Liver (tissue), 9 donors: Measurements from ENCODE around the gene ZW10. TPM values are rescaled to one million over a fixed set of nuclear protein-coding genes. Genes with fewer than 3 reads are reported as not detected.

ENCODE experiments used
- DNase-seq: peaks from one replicate; pipeline ENCODE4 v3.0.0-alpha.2; 2017; ENCODE audit warnings: low spot score
- H3K27ac ChIP-seq, 2 donors: one replicate each; pipeline ENCODE4 v1.7.0; 2013; ENCODE audit warnings: inconsistent platforms in 2 of 2, low read length in 2 of 2, control low read depth in 1 of 2, low read depth in 1 of 2, mild to moderate bottlenecking in 1 of 2
- H3K27me3 ChIP-seq, 4 donors: one replicate each; pipeline versions ENCODE4 v1.6.1 to v1.7.0; 2013; ENCODE audit warnings: low read length in 3 of 4, inconsistent platforms in 1 of 4, mild to moderate bottlenecking in 1 of 4, moderate library complexity in 1 of 4; ENCODE audit not compliant: control insufficient read depth in 4 of 4, insufficient read depth in 4 of 4
- H3K36me3 ChIP-seq, 4 donors: one replicate each; pipeline versions ENCODE4 v1.6.1 to v1.7.0; 2013; ENCODE audit warnings: low read length in 3 of 4, mild to moderate bottlenecking in 3 of 4, low read depth in 1 of 4, moderate library complexity in 1 of 4; ENCODE audit not compliant: control insufficient read depth in 4 of 4, insufficient read depth in 3 of 4
- H3K4me1 ChIP-seq, 4 donors: one replicate each; pipeline versions ENCODE4 v1.6.1 to v1.7.0; 2013; ENCODE audit warnings: low read length in 3 of 4, mild to moderate bottlenecking in 3 of 4, moderate library complexity in 1 of 4; ENCODE audit not compliant: control insufficient read depth in 4 of 4, insufficient read depth in 4 of 4
- H3K4me3 ChIP-seq, 3 donors: one replicate each; pipeline versions ENCODE4 v1.6.1 to v1.7.0; 2013; ENCODE audit warnings: low read length in 3 of 3, control low read depth in 1 of 3, low read depth in 1 of 3, mild to moderate bottlenecking in 1 of 3
- H3K9ac ChIP-seq, 2 donors: one replicate each; pipeline ENCODE4 v1.7.0; 2013; ENCODE audit warnings: low read length in 2 of 2, mild to moderate bottlenecking in 2 of 2, moderate library complexity in 2 of 2, control low read depth in 1 of 2, low read depth in 1 of 2
- H3K9me3 ChIP-seq, 4 donors: one replicate each; pipeline versions ENCODE4 v1.6.1 to v1.7.0; 2013; ENCODE audit warnings: low read length in 3 of 4; ENCODE audit not compliant: control insufficient read depth in 4 of 4
- FOXA2 ChIP-seq: IDR thresholded peaks from 2 replicates; pipeline ENCODE4 v1.6.1; 2016; ENCODE audit warnings: antibody characterized with exemption
- GABPA ChIP-seq, 2 donors: IDR thresholded peaks in 1 of 2; conservative IDR thresholded peaks in 1 of 2; 2 replicates each; pipeline ENCODE4 v1.6.1; 2016; ENCODE audit warnings: antibody characterized with exemption in 2 of 2, mild to moderate bottlenecking in 1 of 2, moderate library complexity in 1 of 2
- HNF4A ChIP-seq, 2 donors: conservative IDR thresholded peaks; 2 replicates each; pipeline ENCODE4 v1.6.1; 2016; ENCODE audit warnings: antibody characterized with exemption in 2 of 2, mild to moderate bottlenecking in 2 of 2
- HNF4G ChIP-seq: IDR thresholded peaks from 2 replicates; pipeline ENCODE4 v1.6.1; 2016; ENCODE audit warnings: antibody characterized with exemption
- JUND ChIP-seq, 2 donors: IDR thresholded peaks; 2 replicates each; pipeline ENCODE4 v1.6.1; 2016; ENCODE audit warnings: antibody characterized with exemption in 2 of 2
- NR2F2 ChIP-seq: IDR thresholded peaks from 2 replicates; pipeline ENCODE4 v1.6.1; 2016; ENCODE audit warnings: antibody characterized with exemption
- RAD21 ChIP-seq, 2 donors: IDR thresholded peaks; 2 replicates each; pipeline ENCODE4 v1.6.1; 2016; ENCODE audit warnings: antibody characterized with exemption in 2 of 2, mild to moderate bottlenecking in 2 of 2
- RXRA ChIP-seq, 2 donors: IDR thresholded peaks; 2 replicates each; pipeline ENCODE4 v1.6.1; 2017 to 2018; ENCODE audit warnings: antibody characterized with exemption in 2 of 2, mild to moderate bottlenecking in 1 of 2
- SP1 ChIP-seq: IDR thresholded peaks from 2 replicates; pipeline ENCODE4 v1.6.1; 2018; ENCODE audit warnings: antibody characterized with exemption, mild to moderate bottlenecking
- TAF1 ChIP-seq: conservative IDR thresholded peaks from 2 replicates; pipeline ENCODE4 v1.6.1; 2016; ENCODE audit warnings: antibody characterized with exemption, mild to moderate bottlenecking
- WGBS: extraction: QIAGEN DNeasy Blood & Tissue Kit; methylation state at CpG from one replicate; pipeline ENCODE4 v1.1.7; 2013; 5-methylcytosine and 5-hydroxymethylcytosine counted together
- polyA plus RNA-seq, 2 donors: library from polyadenylated mRNA; stranded (reverse) in 1 of 2; unstranded in 1 of 2; fragments of 200-250 nt in 1 of 2; fragments of >200 nt in 1 of 2; fragmentation: Nextera tagmentation in 1 of 2; extraction: Ambion mirVana in 1 of 2; gene quantifications; one replicate each; pipeline versions ENCODE4 v1.2.1 to v1.2.3, GENCODE V29; 2013 to 2015
- total RNA-seq, 2 donors: library from RNA; depleted of rRNA; stranded (reverse); fragments of >200 nt; gene quantifications; one replicate each; pipeline ENCODE4 v1.2.3, GENCODE V29; 2014
- TF ChIP-seq, protein P1 (sequence below): IDR thresholded peaks from 2 replicates; pipeline ENCODE4 v1.6.1; 2016; ENCODE audit warnings: antibody characterized with exemption, mild to moderate bottlenecking
- TF ChIP-seq, protein P2 (sequence below): IDR thresholded peaks from 2 replicates; pipeline ENCODE4 v1.6.1; 2016; ENCODE audit warnings: antibody characterized with exemption
- TF ChIP-seq, protein P3 (sequence below): fragments of 150-350 bp; IDR thresholded peaks from 2 replicates; pipeline ENCODE4 v1.5.1; 2017; ENCODE audit warnings: improper control_type of control experiment, low read depth, low read length; ENCODE audit not compliant: missing input control
- donor health status: healthy.
- donor health status: healthy.
- donor health status: healthy.
- donor health status: healthy.
- donor health status: healthy.

Gene ZW10
- total and polyA plus RNA-seq, 4 donors, result 3.7 to 16.8 (median 9.3) TPM

DNA sequence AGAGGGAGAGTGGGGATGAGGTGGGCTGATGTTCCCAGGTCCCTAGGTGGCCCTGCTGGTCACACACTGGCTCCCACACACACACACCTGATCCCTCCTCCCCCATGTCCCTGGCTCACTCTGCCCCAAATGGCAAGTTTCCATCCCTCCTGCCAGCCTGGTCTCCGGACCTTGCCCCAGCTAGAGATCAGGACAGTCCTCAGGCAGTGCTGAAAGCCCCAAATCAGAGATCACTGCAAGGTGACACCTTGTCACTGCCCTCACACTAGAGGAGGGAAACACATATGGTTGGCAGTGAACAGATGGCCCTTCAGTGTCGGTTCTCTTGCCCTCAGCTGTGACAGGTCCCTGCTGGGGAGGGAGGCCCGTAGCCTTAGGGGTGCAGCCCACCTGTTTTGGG is 75.0 kb downstream of the ZW10 start:
- no peaks in the 10 kb centered on the region for H3K27me3 ChIP-seq
- H3K27ac ChIP-seq, result no peak overlapping the region
- WGBS, result 43% methylated on average over 3 of the region's 3 CpGs
- peak; percentile 88 to 89 for TF ChIP-seq HNF4A (conservative IDR thresholded peaks at IDR 0.05)
- TF ChIP-seq HNF4G, result peak; percentile 59
- TF ChIP-seq RAD21 (IDR thresholded peaks at IDR 0.05), result peak in 1 of 2 donors; percentile 32
- TF ChIP-seq RXRA (IDR thresholded peaks at IDR 0.05), result peak; percentile 76 to 78
- TF ChIP-seq, protein P1, sequence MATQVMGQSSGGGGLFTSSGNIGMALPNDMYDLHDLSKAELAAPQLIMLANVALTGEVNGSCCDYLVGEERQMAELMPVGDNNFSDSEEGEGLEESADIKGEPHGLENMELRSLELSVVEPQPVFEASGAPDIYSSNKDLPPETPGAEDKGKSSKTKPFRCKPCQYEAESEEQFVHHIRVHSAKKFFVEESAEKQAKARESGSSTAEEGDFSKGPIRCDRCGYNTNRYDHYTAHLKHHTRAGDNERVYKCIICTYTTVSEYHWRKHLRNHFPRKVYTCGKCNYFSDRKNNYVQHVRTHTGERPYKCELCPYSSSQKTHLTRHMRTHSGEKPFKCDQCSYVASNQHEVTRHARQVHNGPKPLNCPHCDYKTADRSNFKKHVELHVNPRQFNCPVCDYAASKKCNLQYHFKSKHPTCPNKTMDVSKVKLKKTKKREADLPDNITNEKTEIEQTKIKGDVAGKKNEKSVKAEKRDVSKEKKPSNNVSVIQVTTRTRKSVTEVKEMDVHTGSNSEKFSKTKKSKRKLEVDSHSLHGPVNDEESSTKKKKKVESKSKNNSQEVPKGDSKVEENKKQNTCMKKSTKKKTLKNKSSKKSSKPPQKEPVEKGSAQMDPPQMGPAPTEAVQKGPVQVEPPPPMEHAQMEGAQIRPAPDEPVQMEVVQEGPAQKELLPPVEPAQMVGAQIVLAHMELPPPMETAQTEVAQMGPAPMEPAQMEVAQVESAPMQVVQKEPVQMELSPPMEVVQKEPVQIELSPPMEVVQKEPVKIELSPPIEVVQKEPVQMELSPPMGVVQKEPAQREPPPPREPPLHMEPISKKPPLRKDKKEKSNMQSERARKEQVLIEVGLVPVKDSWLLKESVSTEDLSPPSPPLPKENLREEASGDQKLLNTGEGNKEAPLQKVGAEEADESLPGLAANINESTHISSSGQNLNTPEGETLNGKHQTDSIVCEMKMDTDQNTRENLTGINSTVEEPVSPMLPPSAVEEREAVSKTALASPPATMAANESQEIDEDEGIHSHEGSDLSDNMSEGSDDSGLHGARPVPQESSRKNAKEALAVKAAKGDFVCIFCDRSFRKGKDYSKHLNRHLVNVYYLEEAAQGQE, result peak; percentile 92
- TF ChIP-seq, protein P2, sequence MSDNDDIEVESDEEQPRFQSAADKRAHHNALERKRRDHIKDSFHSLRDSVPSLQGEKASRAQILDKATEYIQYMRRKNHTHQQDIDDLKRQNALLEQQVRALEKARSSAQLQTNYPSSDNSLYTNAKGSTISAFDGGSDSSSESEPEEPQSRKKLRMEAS, result no peak
- TF ChIP-seq, protein P3, sequence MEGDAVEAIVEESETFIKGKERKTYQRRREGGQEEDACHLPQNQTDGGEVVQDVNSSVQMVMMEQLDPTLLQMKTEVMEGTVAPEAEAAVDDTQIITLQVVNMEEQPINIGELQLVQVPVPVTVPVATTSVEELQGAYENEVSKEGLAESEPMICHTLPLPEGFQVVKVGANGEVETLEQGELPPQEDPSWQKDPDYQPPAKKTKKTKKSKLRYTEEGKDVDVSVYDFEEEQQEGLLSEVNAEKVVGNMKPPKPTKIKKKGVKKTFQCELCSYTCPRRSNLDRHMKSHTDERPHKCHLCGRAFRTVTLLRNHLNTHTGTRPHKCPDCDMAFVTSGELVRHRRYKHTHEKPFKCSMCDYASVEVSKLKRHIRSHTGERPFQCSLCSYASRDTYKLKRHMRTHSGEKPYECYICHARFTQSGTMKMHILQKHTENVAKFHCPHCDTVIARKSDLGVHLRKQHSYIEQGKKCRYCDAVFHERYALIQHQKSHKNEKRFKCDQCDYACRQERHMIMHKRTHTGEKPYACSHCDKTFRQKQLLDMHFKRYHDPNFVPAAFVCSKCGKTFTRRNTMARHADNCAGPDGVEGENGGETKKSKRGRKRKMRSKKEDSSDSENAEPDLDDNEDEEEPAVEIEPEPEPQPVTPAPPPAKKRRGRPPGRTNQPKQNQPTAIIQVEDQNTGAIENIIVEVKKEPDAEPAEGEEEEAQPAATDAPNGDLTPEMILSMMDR, result no peak
- peak; percentile 79 for TF ChIP-seq SP1
- no peak overlapping the region for H3K9ac ChIP-seq
- H3K4me1 ChIP-seq, result peaks cover 3 to 10% (median 8%) of the 10 kb centered on the region in 4 donors
- peaks cover 0 to 3% (median 0%) of the 10 kb centered on the region in 4 donors for H3K36me3 ChIP-seq
- H3K4me3 ChIP-seq, result no peak overlapping the region
- no peaks in the 10 kb centered on the region for H3K9me3 ChIP-seq
- no peak for DNase-seq

DNA sequence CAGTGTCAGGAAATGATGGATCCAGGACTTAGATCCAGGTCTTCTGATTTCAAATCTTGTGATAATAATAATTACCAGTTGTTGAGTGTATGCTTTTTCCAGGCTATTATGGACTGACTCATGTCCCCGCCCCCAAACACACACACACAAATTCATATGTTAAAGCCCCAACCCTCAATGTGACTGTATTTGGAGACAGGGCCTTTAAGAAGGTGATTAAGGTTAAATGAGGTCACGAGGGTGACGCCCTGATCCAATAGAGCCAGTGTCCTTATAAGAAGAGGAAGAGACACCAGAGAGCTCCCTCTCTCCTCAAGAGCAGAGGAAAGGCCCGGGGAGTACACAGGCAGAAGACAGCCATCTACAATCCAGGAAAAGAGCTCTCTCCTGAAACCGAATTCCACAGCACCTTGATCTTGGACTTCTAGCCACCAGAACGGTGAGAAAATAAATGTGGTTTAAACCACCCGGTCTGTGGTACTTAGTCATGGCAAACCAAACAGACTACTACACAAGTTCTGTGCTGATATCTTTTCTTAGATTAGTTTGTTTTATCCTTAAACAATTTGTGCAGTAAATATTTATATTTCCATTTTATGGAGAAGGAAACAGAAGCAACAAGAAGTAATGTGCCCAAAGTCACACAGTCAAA is 75.6 kb downstream of the ZW10 start:
- WGBS, result 90% methylated on average over 7 of the region's 7 CpGs

More for the DNA sequence above, 75.6 kb downstream of the ZW10 start:
- no peaks in the 10 kb centered on the region for H3K27me3 ChIP-seq
- peaks cover 3 to 10% (median 8%) of the 10 kb centered on the region in 4 donors for H3K4me1 ChIP-seq
- H3K9me3 ChIP-seq, result no peaks in the 10 kb centered on the region
- H3K27ac ChIP-seq, result no peak overlapping the region
- peaks cover 0 to 3% (median 0%) of the 10 kb centered on the region in 4 donors for H3K36me3 ChIP-seq
- DNase-seq, result no peak
- no peak overlapping the region for H3K4me3 ChIP-seq
- no peak overlapping the region for H3K9ac ChIP-seq
- TF ChIP-seq, protein P1, result no peak
- no peak for TF ChIP-seq HNF4G
- TF ChIP-seq TAF1, result no peak
- TF ChIP-seq JUND (IDR thresholded peaks at IDR 0.05), result no peak
- TF ChIP-seq RXRA (IDR thresholded peaks at IDR 0.05), result no peak
- no peak for TF ChIP-seq NR2F2
- TF ChIP-seq GABPA (IDR thresholded peaks at IDR 0.05 in 1 of 2, conservative IDR thresholded peaks at IDR 0.05 in 1 of 2), result no peak
- TF ChIP-seq FOXA2, result no peak
